Astrocyte of the spinal cord (primary cell): ENCODE measurements around the gene ANKH.

Experiments used
- DNase-seq: peaks from one replicate; pipeline ENCODE4 v3.0.0; 2011; ENCODE audit warnings: low read depth, low spot score
- H3K4me3 ChIP-seq: 2 replicates; pipeline ENCODE4 v1.5.1; 2011; ENCODE audit warnings: low read depth, mild to moderate bottlenecking, low read length, moderate library complexity
- in situ Hi-C: cut with HindIII; loops from 2 replicates; pipeline ENCODE4 v1.10.0; 2017; ENCODE audit warnings: low sequenced_read_pairs
- TF ChIP-seq, protein P1 (sequence below): IDR thresholded peaks from 2 replicates; pipeline ENCODE4 v1.5.1; 2012; ENCODE audit warnings: low read depth, mild to moderate bottlenecking, low read length, inconsistent platforms

The ANKH gene

GRCh38 chr5:14790911-14791310, 80.7 kb downstream of the ANKH start:
- in situ Hi-C loops, result no loop called here
- no peak overlapping the region for H3K4me3 ChIP-seq
- DNase-seq, result no peak
- TF ChIP-seq, protein P1, sequence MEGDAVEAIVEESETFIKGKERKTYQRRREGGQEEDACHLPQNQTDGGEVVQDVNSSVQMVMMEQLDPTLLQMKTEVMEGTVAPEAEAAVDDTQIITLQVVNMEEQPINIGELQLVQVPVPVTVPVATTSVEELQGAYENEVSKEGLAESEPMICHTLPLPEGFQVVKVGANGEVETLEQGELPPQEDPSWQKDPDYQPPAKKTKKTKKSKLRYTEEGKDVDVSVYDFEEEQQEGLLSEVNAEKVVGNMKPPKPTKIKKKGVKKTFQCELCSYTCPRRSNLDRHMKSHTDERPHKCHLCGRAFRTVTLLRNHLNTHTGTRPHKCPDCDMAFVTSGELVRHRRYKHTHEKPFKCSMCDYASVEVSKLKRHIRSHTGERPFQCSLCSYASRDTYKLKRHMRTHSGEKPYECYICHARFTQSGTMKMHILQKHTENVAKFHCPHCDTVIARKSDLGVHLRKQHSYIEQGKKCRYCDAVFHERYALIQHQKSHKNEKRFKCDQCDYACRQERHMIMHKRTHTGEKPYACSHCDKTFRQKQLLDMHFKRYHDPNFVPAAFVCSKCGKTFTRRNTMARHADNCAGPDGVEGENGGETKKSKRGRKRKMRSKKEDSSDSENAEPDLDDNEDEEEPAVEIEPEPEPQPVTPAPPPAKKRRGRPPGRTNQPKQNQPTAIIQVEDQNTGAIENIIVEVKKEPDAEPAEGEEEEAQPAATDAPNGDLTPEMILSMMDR, result no peak

DNA sequence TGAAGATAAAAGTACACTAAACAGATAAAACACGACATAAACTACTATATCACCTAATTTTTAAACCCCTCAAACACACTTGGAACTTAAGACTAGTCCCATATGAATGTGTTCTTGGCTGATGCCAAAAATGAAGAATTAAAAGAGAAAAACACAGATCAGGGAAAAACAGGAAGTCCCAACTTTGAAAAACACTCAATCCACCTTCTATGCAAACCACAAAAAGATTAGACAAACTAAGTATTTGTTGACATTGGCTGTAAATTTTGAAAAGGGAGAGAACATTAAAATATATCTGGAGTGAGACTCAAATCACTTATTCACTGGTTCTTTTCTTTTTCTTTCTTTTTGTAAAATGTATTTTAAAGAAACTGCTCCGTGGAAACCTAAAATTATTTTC, 81.4 kb downstream of the ANKH start:
- H3K4me3 ChIP-seq, result no peak overlapping the region
- in situ Hi-C loops, result no loop called here
- TF ChIP-seq, protein P1, result no peak
- DNase-seq, result peak; percentile 48

GRCh38 chr5:14787801-14788579, 83.6 kb downstream of the ANKH start:
- in situ Hi-C loops, result no loop called here
- H3K4me3 ChIP-seq, result no peak overlapping the region
- no peak for DNase-seq
- TF ChIP-seq, protein P1, result no peak

GRCh38 chr5:14783691-14784090, 87.9 kb downstream of the ANKH start:
- no peak for DNase-seq
- in situ Hi-C loops, result no loop called here
- H3K4me3 ChIP-seq, result no peak overlapping the region
- TF ChIP-seq, protein P1, result no peak

DNA sequence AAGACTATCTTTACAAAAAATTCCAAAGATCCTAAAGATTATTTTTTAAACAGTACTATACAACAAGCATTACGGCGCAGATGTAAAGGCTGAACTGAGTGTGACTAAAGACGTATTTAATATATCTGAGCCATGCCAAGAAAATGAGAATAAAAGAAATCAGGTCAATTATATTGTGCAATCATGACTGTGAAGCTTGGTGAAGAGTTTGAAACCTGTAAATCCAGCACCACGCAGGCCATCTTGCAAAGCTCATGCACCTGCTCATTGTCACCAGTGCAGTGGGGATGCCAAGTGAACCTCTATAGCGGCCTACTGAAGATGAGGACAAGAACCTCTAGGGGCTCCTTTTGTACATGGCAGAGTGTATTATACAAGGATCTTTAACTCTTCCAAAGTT, 89.0 kb downstream of the ANKH start:
- TF ChIP-seq, protein P1, result no peak
- H3K4me3 ChIP-seq, result no peak overlapping the region
- no peak for DNase-seq
- in situ Hi-C loops, result no loop called here

- in situ Hi-C loops, result no loop called here
- TF ChIP-seq, protein P1, result no peak
- H3K4me3 ChIP-seq, result no peak overlapping the region
- DNase-seq, result no peak
These were observed 90.5 kb downstream of the ANKH start for GRCh38 chr5:14781106-14781505.
